Neural progenitor cell (in vitro differentiated cells): Measurements from ENCODE around the gene VEZF1.

ENCODE experiments used
- CTCF ChIP-seq: fragments of 200-600 bp; sonication (generic); IDR thresholded peaks from 2 replicates; pipeline ENCODE4 v1.5.1; 2017; ENCODE audit warnings: antibody characterized with exemption, mild to moderate bottlenecking
- EZH2 ChIP-seq: fragments of 200-600 bp; sonication (generic); IDR thresholded peaks from 2 replicates; pipeline ENCODE4 v1.6.1; 2017; ENCODE audit warnings: antibody characterized with exemption, mild to moderate bottlenecking, moderate library complexity
- EZH2phosphoT487 ChIP-seq: fragments of 200-600 bp; sonication (generic); IDR thresholded peaks from 2 replicates; pipeline ENCODE4 v1.6.1; 2017; ENCODE audit warnings: antibody characterized with exemption

DNA sequence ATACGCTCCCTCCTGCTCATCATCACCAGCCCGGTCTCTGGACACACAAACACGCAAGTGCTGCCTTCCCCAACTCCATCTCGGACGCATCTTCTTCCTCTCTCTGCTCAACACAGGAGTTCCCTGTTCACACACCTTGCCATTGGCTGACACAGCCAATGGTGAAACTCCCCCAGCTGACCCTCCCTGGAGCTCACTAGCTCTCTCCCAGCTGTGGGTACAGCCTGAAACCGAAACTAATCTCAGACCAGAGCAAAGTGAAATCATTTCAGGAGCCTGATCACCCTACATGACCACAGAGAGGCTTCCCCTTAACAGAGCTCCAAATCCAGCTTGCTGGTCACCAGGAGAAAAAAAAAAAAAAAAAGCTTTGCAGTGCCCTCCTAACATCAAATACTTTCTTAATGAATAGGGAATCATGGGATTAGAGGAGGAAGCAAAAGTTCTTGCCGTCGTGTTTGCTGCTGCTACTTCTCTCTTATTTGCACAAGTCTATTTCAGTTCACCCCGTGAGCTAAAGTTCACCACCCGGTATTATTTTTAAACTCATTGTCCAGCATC is 41.2 kb downstream of the VEZF1 start:
- no peak for TF ChIP-seq CTCF
- TF ChIP-seq EZH2, result no peak
- no peak for TF ChIP-seq EZH2phosphoT487
